HG02973 (cell line): ENCODE measurements around the gene SUPT20HL2.
"Not testable (repeated sequence)": the region's sequence is repeated elsewhere in the genome, so short reads cannot be mapped to it uniquely, and the experiment has no call there.

ENCODE experiments used
- ATAC-seq: cut with Tn5 transposase; IDR thresholded peaks from one replicate; pipeline ENCODE4 v1.9.1; 2021; ENCODE audit warnings: moderate library complexity; ENCODE audit not compliant: unreplicated experiment

The SUPT20HL2 gene

DNA sequence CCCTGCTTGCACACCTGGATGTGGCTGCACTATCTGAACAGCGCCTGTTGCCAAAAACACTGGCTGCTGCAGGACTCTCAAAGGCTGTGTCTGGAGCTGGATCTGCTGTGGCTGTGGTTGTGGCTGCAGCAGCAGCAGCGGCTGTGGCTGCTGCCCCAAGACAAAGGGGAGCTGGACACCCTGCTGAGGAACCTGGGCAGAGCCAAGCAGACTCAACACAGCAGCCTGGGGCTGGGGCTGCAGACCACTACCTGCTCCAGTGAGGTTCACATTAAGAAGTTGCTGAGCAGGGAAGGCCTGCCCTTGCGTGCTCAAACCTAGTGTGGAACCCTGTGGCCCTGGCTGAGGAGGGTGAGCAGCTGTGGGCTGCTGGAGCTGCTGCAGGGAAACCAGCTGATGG is 3.0 kb downstream of the SUPT20HL2 start:
- not testable (repeated sequence) for ATAC-seq

GRCh38 chrX:24309580-24310374 is 4.1 kb downstream of the SUPT20HL2 start:
- ATAC-seq: not testable (repeated sequence)

- ATAC-seq: not testable (repeated sequence)
These were observed 5.1 kb downstream of the SUPT20HL2 start for GRCh38 chrX:24308803-24309202.

DNA sequence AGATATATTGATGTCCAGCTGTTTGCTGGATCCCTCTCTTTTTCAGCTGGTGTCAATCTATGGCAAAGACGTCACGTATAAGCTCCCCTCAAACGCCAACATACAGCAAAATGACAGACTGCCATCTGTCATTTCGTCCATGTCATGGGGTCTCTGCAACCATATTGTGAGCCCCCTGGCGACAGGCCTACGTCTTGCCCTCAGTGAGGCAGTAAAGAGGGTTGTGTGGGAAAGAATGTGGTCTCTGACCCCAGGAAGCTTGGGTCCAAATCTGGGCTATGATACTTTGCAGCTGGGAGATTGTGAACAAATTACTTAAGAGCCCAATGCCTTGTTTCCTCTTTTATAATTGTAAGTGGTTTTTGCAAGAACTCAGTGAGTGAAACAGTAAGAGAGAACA is 7.4 kb downstream of the SUPT20HL2 start:
- no peak for ATAC-seq

- ATAC-seq: no peak
These were observed 8.0 kb downstream of the SUPT20HL2 start for GRCh38 chrX:24305905-24306304.

- no peak for ATAC-seq
These were observed 12.1 kb downstream of the SUPT20HL2 start for GRCh38 chrX:24301806-24302205.

- ATAC-seq: no peak
These were observed 12.8 kb downstream of the SUPT20HL2 start for GRCh38 chrX:24301060-24301459.

DNA sequence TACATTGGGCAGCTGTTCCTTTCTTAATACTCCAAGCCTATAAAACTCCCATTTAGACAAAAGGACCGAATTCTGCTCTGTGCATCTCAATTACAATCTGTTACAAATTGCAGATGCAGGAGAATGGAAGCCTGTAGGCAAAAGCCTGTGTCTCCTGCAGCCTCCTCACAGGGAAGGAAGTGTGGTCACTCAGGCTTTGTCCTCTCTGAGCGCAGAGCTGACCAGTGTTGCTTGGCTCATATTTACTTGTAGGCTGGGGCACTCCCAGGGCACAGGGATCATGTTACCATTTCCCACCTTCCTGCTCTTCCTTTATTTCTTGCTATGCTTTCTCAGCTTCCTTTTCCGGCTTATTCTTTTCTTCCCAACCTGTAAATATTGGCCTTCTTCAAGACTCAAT is 15.7 kb downstream of the SUPT20HL2 start:
- ATAC-seq: no peak

DNA sequence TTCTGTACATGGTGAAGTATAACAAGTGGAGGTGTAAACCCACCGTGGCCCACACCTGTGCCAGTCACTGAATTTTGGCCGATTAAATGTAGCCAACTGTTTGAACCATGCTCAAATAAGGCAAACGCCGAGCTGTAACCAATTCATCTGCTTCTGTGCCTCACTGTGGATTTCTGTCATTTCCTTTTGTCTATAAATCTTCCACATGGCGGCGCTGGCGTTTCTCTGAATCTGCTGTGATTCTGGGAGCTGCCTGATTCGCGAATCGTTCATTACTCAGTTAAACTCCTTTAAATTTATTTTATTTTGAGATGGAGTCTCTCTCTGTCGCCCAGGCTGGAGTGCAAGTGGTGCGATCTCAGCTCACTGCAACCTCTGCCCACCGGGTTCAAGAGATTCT is 19.2 kb downstream of the SUPT20HL2 start:
- no peak for ATAC-seq

GRCh38 chrX:24293412-24293811 is 20.5 kb downstream of the SUPT20HL2 start:
- ATAC-seq: no peak

DNA sequence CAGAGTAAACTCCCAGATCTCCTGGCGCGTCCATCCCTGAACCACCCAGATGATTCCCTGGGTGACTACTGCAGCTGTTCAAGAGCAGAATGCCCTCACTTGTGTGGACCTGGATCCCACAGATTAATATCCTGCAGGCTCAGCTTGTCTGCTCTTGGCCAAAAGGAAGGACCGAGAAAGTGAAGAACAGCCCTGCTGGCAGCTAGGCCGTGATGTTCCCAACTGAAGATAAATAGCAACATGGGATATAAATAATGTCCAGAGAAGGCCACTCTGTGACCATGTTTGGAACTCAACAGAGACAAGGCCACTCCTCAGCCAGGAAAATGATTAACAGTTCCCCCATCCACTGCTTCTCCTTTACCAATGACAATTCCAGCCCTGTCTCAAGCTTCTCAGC is 21.5 kb downstream of the SUPT20HL2 start:
- no peak for ATAC-seq

DNA sequence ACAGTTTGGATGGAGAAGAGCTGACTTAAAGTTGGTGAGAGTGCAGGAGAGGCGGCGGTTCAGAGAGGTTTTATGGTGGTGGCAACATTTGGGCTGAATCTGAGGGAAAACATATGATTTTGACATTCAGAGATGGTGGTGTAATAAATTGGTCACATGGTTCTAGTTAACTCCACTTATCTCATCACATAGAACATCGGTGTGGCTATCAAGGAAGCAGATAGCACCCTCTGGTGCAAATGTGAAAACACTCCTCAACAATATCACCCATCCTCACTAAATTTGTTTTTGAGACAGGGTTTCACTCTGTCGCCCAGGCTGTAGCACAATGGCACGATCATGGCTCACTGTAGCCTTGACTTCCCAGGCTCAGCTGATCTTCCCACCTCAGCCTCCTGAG is 28.8 kb downstream of the SUPT20HL2 start:
- ATAC-seq: no peak

DNA sequence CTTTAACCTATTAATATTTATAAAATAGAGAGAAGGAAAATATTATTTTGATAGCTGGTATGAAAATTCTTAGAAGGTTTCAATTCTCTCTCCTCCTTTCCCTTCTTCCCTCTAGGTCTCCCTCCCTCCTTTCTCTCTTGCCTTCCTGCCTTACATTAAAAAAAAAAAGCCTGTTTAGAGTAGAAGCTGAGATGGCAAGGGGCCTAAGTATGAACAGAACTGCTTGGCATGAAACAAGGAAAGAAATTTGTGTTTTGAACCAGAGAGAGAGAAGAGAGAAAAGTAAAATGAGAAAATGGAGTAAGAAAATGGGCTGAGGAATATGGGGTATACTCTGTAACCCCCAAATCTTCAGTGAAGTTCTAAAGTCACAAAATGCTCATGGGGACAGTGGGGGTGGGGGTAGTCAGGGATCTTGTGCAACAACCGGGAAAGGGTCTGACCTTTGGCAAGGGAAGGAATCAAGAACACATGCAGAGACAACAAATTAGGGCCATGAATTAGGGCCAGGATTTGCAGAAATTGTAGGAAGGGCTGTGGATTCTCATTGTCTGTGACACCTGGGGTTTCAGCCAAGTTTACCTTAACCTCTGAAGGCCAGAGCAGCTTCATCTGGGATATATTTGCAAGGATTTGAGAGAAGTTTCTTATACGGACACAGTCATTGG is 30.6 kb downstream of the SUPT20HL2 start:
- ATAC-seq: no peak

DNA sequence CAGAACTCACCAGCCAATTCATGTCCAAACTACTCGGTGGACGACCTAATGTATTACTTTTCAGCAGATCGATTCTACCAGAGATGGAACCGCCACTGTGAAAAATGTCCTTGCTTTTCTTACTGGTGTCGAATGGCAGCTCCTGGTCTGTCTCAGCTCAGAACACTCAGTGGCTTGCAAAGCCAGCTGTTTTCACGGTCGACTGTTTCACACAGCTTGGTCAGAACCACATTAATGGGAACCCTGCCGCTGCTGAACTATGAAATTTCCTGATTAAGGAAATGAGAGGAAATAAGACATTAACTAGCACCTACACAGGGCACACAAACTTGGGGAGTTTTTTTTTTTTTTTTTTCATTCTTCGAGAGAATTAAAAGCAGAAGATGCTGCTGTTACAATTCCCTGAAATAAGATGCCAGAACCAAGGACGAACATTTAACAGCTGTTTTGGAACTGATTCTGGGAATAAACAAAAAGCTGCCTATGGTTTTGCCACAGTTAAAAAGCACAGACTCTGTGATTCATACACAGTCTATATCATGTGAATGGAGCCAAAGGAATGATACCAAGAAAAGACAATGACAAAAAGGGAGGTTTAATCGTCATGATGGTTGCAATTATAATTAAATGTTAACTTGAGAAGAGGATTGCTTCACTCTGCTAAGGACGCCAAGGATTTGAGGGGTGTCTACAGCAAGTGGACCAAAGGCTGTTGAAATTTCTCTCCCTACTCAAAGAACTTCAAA is 31.3 kb downstream of the SUPT20HL2 start:
- no peak for ATAC-seq

DNA sequence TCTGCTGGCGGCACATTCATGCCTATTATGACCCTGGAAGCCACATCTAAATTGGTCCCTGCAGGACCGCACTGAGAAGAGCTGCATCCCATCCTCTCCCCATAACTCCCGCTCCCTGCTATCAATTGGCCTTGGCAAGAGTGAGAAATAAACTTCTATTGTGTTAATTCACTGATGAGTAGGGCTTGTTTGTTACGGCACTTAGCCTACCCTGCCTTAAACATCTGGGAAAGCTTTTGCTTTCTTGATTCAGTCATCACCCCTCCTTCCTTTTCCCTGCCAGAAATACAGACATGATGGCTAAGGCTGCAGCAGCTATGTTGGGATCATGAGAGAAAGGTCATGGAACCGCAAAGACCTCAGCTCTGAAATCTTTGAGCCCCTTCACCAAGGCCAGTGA is 36.5 kb downstream of the SUPT20HL2 start:
- ATAC-seq: no peak

- no peak for ATAC-seq
These were observed 37.9 kb downstream of the SUPT20HL2 start for GRCh38 chrX:24276015-24276414.

- ATAC-seq: no peak
These were observed 42.6 kb downstream of the SUPT20HL2 start for GRCh38 chrX:24271262-24271661.

- no peak for ATAC-seq
These were observed 45.1 kb downstream of the SUPT20HL2 start for GRCh38 chrX:24268786-24269185.

DNA sequence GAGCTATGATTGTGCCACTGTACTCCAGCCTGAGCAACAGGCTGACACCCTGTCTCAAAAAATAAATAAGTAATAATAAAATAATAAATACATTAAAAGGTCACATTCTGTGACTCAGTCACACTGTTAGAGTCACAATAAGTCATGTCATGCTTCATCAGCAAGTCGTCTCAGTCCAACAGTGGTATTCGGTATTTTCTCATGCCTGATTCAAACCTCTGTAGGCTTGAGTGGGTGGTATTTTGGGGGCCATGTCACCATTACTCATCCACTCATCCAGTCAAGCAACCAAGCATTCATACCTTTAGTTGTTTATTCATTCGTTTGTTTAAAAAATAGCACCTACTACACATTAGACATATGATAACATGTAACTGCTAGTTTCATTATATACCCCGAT is 46.9 kb downstream of the SUPT20HL2 start:
- ATAC-seq: no peak

- ATAC-seq: no peak
These were observed 49.5 kb downstream of the SUPT20HL2 start for GRCh38 chrX:24264383-24264782.

- no peak for ATAC-seq
These were observed 51.6 kb downstream of the SUPT20HL2 start for GRCh38 chrX:24262309-24262708.
